GM23338 (cell line): Measurements from ENCODE around the gene BRCC3. TPM values are rescaled to one million over a fixed set of nuclear protein-coding genes. Genes with fewer than 3 reads are reported as not detected.

Experiments used
- ATAC-seq: fragments of 200-7000 bp; cut with Tn5 transposase; 3 replicates; pipeline ENCODE4 v1.9.1; 2020
- DNase-seq: peaks from one replicate; pipeline ENCODE4 v3.0.0-alpha.2; 2015; ENCODE audit warnings: low spot score
- H2AFZ ChIP-seq: fragments of 200-600 bp; sonication (generic); 2 replicates; pipeline ENCODE4 v1.8.0; 2016; ENCODE audit warnings: antibody characterized with exemption, mild to moderate bottlenecking, moderate library complexity
- H3F3A ChIP-seq: fragments of 200-600 bp; sonication (generic); replicated peaks from 2 replicates; pipeline ENCODE4 v1.8.0; 2017; ENCODE audit warnings: antibody characterized with exemption, mixed run types, low read depth
- H3K27ac ChIP-seq: fragments of 200-600 bp; sonication (generic); 2 replicates; pipeline ENCODE4 v1.6.1; 2016; ENCODE audit warnings: low read depth
- H3K27me3 ChIP-seq: fragments of 200-600 bp; sonication (generic); 2 replicates; pipeline ENCODE4 v1.8.0; 2016; ENCODE audit warnings: mild to moderate bottlenecking, mixed run types, moderate library complexity; ENCODE audit not compliant: insufficient read depth
- H3K36me3 ChIP-seq: fragments of 200-600 bp; sonication (generic); 2 replicates; pipeline ENCODE4 v1.8.0; 2016; ENCODE audit warnings: mild to moderate bottlenecking; ENCODE audit not compliant: insufficient read depth
- H3K4me1 ChIP-seq: fragments of 200-600 bp; sonication (generic); 2 replicates; pipeline ENCODE4 v1.8.0; 2016; ENCODE audit warnings: mild to moderate bottlenecking, moderate library complexity; ENCODE audit not compliant: insufficient read depth
- H3K4me2 ChIP-seq: fragments of 200-600 bp; sonication (generic); 2 replicates; pipeline ENCODE4 v1.7.1; 2017; ENCODE audit warnings: mixed run types
- H3K4me3 ChIP-seq: fragments of 200-600 bp; sonication (generic); 2 replicates; pipeline ENCODE4 v1.6.1; 2016; ENCODE audit warnings: mixed run types
- H3K79me2 ChIP-seq: fragments of 200-600 bp; sonication (generic); replicated peaks from 2 replicates; pipeline ENCODE4 v1.8.0; 2017; ENCODE audit warnings: mild to moderate bottlenecking; ENCODE audit not compliant: insufficient read depth
- H3K9me2 ChIP-seq: fragments of 200-600 bp; sonication (generic); 2 replicates; pipeline ENCODE4 v1.8.0; 2017; ENCODE audit not compliant: insufficient read depth
- H4K20me1 ChIP-seq: fragments of 200-600 bp; sonication (generic); replicated peaks from 2 replicates; pipeline ENCODE4 v1.8.0; 2017; ENCODE audit warnings: mild to moderate bottlenecking; ENCODE audit not compliant: insufficient read depth
- H3K27ac Mint-ChIP-seq: 2 replicates; pipeline ENCODE4 v1.8.0; 2020; ENCODE audit warnings: inconsistent platforms, mild to moderate bottlenecking, moderate library complexity, mixed read lengths
- H3K27me3 Mint-ChIP-seq: 3 replicates; pipeline ENCODE4 v1.8.0; 2022; ENCODE audit warnings: low read depth, mild to moderate bottlenecking, moderate library complexity, mixed read lengths, inconsistent platforms; ENCODE audit not compliant: insufficient read depth, poor library complexity
- H3K36me3 Mint-ChIP-seq: 3 replicates; pipeline ENCODE4 v1.8.0; 2021; ENCODE audit warnings: low read depth, mild to moderate bottlenecking, inconsistent platforms, moderate library complexity, mixed read lengths
- H3K4me1 Mint-ChIP-seq: 3 replicates; pipeline ENCODE4 v1.8.0; 2020; ENCODE audit warnings: mild to moderate bottlenecking, inconsistent platforms, mixed read lengths
- H3K4me3 Mint-ChIP-seq: 3 replicates; pipeline ENCODE4 v1.8.0; 2021; ENCODE audit warnings: moderate library complexity, mild to moderate bottlenecking, inconsistent platforms, mixed read lengths
- H3K9me3 Mint-ChIP-seq: 3 replicates; pipeline ENCODE4 v1.8.0; 2020; ENCODE audit warnings: moderate library complexity, mild to moderate bottlenecking, inconsistent platforms, mixed read lengths
- CREB1 ChIP-seq: fragments of 250-450 bp; sonication (Bioruptor Pico); IDR thresholded peaks from 2 replicates; pipeline ENCODE4 v1.5.0; 2020; ENCODE audit warnings: low read depth, mild to moderate bottlenecking, moderate library complexity
- JUNB ChIP-seq: IDR thresholded peaks from one replicate; pipeline ENCODE4 v1.6.1; 2016; ENCODE audit warnings: antibody characterized with exemption; ENCODE audit not compliant: unreplicated experiment
- ZNF331 ChIP-seq: fragments of 250-450 bp; sonication (Bioruptor Pico); IDR thresholded peaks from 2 replicates; pipeline ENCODE4 v1.5.0; 2020; ENCODE audit warnings: low read depth, mild to moderate bottlenecking, moderate library complexity
- polyA plus RNA-seq: library from polyadenylated mRNA; unstranded; fragments of >200 nt; fragmentation: Nextera tagmentation; extraction: Ambion mirVana; gene quantifications from 2 replicates; pipeline ENCODE4 v1.2.1, GENCODE V29; 2016
- total RNA-seq: library from RNA; depleted of rRNA; stranded (reverse); fragments of >200 nt; shearing (Covaris generic); gene quantifications from 2 replicates; pipeline ENCODE4 v1.2.3, GENCODE V29; 2014
- TF ChIP-seq, protein P1 (sequence below), 2 experiments: fragments of 200-600 bp in 1 of 2; sonication (generic) in 1 of 2; conservative IDR thresholded peaks; 2 replicates each; pipeline versions ENCODE4 v1.5.1 to v1.6.1; 2016 to 2017; ENCODE audit warnings: antibody characterized with exemption in 2 of 2, low read depth in 2 of 2, mild to moderate bottlenecking in 2 of 2, moderate library complexity in 1 of 2
- TF ChIP-seq, protein P2 (sequence below): IDR thresholded peaks from 2 replicates; pipeline ENCODE4 v1.6.1; 2016; ENCODE audit warnings: antibody characterized with exemption
- TF ChIP-seq, protein P3 (sequence below): IDR thresholded peaks from one replicate; pipeline ENCODE4 v1.6.1; 2018; ENCODE audit warnings: antibody characterized with exemption; ENCODE audit not compliant: unreplicated experiment

The BRCC3 gene
- total and polyA plus RNA-seq, 2 experiments from 2014 or later = 18.4 to 26.7 TPM

DNA sequence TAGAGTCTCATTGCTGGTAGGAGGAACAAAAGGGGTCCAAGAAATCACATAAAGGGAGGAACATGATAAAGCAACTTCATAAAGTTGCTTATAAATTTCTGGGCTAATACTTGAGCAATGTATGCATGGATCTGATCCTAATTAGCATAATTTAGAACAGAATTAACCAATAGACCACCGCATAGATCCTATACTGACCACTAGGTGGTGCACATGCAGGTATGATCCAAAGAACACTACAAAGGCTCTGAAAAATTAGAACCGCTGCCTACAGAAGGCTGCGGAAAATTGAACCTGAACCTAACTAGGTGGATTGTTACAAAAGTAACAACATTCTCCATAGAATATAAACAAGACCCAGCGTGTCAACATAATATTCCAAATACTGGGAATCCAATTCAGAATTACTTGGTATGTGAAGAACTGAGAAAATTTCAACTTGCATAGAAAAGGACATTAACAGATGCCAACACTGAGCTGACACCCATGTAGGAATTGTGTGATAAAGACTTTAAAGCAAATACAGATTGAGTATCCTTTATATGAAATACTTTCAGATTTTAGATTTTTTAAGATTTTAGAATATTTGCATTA, 23.3 kb downstream of the BRCC3 start:
- H3K4me3 ChIP-seq = no peak overlapping the region
- no peaks in the 10 kb centered on the region for H3K36me3 ChIP-seq
- H3K4me1 ChIP-seq = no peaks in the 10 kb centered on the region
- Mint-ChIP-seq H3K4me3 (no peak overlapping the region), H3K27ac (no peak overlapping the region), H3K4me1 (no peaks in the 10 kb centered on the region), H3K27me3 (no peaks in the 10 kb centered on the region), H3K9me3 (no peaks in the 10 kb centered on the region), H3K36me3 (peaks cover 9% of the 10 kb centered on the region; the same call in 2 of the 3 replicates)
- H4K20me1 ChIP-seq = no peaks in the 10 kb centered on the region
- peak; percentile 26; the same call in 2 of the 3 replicates for ATAC-seq
- no peaks in the 10 kb centered on the region for H3F3A ChIP-seq
- peak; percentile 36 for DNase-seq
- TF ChIP-seq, protein P1, sequence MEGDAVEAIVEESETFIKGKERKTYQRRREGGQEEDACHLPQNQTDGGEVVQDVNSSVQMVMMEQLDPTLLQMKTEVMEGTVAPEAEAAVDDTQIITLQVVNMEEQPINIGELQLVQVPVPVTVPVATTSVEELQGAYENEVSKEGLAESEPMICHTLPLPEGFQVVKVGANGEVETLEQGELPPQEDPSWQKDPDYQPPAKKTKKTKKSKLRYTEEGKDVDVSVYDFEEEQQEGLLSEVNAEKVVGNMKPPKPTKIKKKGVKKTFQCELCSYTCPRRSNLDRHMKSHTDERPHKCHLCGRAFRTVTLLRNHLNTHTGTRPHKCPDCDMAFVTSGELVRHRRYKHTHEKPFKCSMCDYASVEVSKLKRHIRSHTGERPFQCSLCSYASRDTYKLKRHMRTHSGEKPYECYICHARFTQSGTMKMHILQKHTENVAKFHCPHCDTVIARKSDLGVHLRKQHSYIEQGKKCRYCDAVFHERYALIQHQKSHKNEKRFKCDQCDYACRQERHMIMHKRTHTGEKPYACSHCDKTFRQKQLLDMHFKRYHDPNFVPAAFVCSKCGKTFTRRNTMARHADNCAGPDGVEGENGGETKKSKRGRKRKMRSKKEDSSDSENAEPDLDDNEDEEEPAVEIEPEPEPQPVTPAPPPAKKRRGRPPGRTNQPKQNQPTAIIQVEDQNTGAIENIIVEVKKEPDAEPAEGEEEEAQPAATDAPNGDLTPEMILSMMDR (conservative IDR thresholded peaks at IDR 0.05; ENCODE audit: low read depth in 2 of 2) = peak; percentile 58 to 72
- TF ChIP-seq CREB1 (CRISPR knock-in tag) = no peak
- H3K27ac ChIP-seq = no peak overlapping the region
- H3K9me2 ChIP-seq = no peaks in the 10 kb centered on the region
- H3K79me2 ChIP-seq = no peaks in the 10 kb centered on the region
- H3K27me3 ChIP-seq = no peaks in the 10 kb centered on the region
- H2AFZ ChIP-seq = no peak overlapping the region
- no peak overlapping the region for H3K4me2 ChIP-seq

DNA sequence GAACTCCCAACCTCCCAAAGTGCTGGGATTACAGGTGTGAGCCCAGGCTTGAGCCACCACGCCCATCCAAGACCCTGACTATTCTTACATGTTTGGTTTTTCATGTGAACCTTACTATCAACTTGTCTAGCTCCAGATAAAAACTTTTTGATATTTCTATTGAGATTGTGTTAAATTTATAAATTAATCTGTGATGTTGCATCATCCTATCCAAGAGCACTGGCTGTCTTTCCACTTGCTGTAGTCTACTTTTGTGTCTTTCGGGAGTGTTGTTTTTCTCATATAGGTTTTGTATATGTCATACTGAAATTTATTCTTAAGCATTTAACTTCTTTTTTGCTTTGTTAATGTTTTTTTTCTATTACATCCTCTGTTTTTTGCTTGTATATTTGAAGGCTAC, 34.6 kb downstream of the BRCC3 start:
- no peak for DNase-seq
- no peaks in the 10 kb centered on the region; the same call in 2 of the 3 replicates for H3K36me3 Mint-ChIP-seq
- no peak for ATAC-seq
- Histone ChIP-seq H3K4me1 (no peaks in the 10 kb centered on the region), H3K4me3 (no peak overlapping the region), H3K27me3 (no peaks in the 10 kb centered on the region), H3K4me2 (no peak overlapping the region), H4K20me1 (no peaks in the 10 kb centered on the region), H3K79me2 (no peaks in the 10 kb centered on the region), H3K9me2 (no peaks in the 10 kb centered on the region), H2AFZ (no peak overlapping the region), H3F3A (no peaks in the 10 kb centered on the region), H3K36me3 (no peaks in the 10 kb centered on the region), H3K27ac (no peak overlapping the region)
- no peak for TF ChIP-seq JUNB
- TF ChIP-seq, protein P1 (conservative IDR thresholded peaks at IDR 0.05; ENCODE audit: low read depth in 2 of 2) = no peak
- TF ChIP-seq ZNF331 (CRISPR knock-in tag) = no peak
- no peak overlapping the region for H3K27ac Mint-ChIP-seq
- H3K4me1 Mint-ChIP-seq = no peaks in the 10 kb centered on the region
- H3K9me3 Mint-ChIP-seq = no peaks in the 10 kb centered on the region
- no peaks in the 10 kb centered on the region for H3K27me3 Mint-ChIP-seq
- H3K4me3 Mint-ChIP-seq = no peak overlapping the region

DNA sequence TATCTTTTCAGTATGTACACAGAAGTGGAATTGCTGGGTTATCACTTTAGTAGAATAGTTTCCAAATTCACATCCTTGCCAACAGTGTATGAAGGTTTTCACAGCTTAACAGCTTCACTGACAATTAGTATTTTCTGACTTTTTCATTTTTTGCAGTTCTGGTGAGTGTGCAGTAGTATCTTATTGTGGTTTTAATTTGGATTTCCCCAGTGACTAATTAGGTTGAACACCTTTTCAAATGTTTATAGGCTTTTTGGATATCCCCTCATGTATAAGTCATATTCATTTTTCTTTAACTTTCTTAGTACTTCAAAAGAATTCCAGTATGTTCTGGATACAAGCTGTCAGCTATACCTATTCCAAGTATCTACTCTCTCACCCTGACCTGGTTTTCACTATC, 37.1 kb downstream of the BRCC3 start:
- Mint-ChIP-seq H3K4me3 (no peak overlapping the region), H3K36me3 (peaks cover 20% of the 10 kb centered on the region; the same call in 2 of the 3 replicates), H3K9me3 (no peaks in the 10 kb centered on the region), H3K4me1 (no peaks in the 10 kb centered on the region), H3K27me3 (no peaks in the 10 kb centered on the region), H3K27ac (no peak overlapping the region)
- no peak for ATAC-seq
- Histone ChIP-seq H2AFZ (no peak overlapping the region), H3K27me3 (no peaks in the 10 kb centered on the region), H3K79me2 (no peaks in the 10 kb centered on the region), H3K4me3 (no peak overlapping the region), H3K4me2 (no peak overlapping the region), H3K4me1 (no peaks in the 10 kb centered on the region), H3K36me3 (no peaks in the 10 kb centered on the region), H3F3A (no peaks in the 10 kb centered on the region), H3K27ac (no peak overlapping the region), H3K9me2 (no peaks in the 10 kb centered on the region), H4K20me1 (no peaks in the 10 kb centered on the region)
- DNase-seq = no peak
- TF ChIP-seq JUNB (no peak), ZNF331 (CRISPR knock-in tag) (no peak)
- TF ChIP-seq, protein P2, sequence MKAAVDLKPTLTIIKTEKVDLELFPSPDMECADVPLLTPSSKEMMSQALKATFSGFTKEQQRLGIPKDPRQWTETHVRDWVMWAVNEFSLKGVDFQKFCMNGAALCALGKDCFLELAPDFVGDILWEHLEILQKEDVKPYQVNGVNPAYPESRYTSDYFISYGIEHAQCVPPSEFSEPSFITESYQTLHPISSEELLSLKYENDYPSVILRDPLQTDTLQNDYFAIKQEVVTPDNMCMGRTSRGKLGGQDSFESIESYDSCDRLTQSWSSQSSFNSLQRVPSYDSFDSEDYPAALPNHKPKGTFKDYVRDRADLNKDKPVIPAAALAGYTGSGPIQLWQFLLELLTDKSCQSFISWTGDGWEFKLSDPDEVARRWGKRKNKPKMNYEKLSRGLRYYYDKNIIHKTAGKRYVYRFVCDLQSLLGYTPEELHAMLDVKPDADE = no peak
- TF ChIP-seq, protein P3, sequence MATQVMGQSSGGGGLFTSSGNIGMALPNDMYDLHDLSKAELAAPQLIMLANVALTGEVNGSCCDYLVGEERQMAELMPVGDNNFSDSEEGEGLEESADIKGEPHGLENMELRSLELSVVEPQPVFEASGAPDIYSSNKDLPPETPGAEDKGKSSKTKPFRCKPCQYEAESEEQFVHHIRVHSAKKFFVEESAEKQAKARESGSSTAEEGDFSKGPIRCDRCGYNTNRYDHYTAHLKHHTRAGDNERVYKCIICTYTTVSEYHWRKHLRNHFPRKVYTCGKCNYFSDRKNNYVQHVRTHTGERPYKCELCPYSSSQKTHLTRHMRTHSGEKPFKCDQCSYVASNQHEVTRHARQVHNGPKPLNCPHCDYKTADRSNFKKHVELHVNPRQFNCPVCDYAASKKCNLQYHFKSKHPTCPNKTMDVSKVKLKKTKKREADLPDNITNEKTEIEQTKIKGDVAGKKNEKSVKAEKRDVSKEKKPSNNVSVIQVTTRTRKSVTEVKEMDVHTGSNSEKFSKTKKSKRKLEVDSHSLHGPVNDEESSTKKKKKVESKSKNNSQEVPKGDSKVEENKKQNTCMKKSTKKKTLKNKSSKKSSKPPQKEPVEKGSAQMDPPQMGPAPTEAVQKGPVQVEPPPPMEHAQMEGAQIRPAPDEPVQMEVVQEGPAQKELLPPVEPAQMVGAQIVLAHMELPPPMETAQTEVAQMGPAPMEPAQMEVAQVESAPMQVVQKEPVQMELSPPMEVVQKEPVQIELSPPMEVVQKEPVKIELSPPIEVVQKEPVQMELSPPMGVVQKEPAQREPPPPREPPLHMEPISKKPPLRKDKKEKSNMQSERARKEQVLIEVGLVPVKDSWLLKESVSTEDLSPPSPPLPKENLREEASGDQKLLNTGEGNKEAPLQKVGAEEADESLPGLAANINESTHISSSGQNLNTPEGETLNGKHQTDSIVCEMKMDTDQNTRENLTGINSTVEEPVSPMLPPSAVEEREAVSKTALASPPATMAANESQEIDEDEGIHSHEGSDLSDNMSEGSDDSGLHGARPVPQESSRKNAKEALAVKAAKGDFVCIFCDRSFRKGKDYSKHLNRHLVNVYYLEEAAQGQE = no peak
